ENCODE data around the gene MAGEL2.
"Not testable (repeated sequence)": the region's sequence is repeated elsewhere in the genome, so short reads cannot be mapped to it uniquely, and the experiment has no call there.

MAGEL2 gene

DNA sequence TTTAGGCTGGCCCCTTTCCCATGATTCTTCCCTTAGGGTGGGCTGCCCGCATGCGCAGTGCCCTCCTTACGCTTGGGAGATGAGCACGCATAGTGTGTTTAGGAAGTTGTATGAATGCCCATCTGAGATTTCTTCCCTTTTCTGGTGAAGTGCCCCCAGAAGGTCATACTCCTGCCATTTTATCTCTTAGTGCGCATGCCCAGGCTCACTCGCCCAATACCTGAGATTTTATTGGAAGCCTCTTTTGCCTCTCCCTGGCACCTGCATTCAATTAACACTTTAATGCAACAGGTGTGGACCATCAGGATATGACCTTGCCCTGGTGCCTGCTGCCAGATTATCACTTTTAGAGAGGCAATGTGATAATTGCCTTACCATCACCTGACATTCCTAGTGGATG lies 45.5 kb downstream of the MAGEL2 start:
- DNase-seq: no peak

DNA sequence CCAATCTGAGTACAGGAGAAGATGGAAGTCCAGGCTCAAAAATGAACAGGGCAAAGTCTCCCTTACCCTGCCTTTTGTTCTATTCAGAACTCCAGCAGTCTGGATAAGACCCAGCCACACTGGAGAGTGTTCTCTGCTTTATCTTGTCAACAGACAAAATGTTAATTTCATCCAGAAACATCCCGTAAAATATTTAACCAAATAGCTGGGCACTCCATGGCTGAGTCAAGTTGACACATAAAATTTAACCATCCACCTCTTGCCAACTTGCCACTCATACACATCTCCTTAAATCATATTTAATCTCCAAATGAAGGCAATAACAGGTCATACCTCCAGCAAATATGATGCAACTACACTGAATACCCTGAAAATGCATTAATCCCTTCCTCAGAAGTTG lies 48.6 kb downstream of the MAGEL2 start:
- DNase-seq: no peak

DNA sequence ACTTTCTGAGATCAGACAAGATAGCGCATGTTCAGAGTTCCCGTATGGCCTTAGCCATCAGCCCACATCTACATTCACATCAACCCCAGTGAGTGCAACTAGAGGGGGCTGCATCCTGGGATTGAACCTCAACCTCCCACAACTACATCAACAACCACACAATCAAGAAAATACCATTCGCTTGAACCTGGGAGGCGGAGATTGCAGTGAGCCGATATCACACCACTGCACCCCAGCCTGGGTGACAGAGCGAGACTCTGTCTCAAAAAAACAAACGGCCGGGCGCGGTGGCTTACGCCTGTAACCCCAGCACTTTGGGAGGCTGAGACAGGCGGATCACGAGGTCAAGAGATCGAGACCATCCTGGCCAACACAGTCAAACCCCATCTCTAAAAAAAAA lies 50.4 kb downstream of the MAGEL2 start:
- DNase-seq: not testable (repeated sequence)

DNA sequence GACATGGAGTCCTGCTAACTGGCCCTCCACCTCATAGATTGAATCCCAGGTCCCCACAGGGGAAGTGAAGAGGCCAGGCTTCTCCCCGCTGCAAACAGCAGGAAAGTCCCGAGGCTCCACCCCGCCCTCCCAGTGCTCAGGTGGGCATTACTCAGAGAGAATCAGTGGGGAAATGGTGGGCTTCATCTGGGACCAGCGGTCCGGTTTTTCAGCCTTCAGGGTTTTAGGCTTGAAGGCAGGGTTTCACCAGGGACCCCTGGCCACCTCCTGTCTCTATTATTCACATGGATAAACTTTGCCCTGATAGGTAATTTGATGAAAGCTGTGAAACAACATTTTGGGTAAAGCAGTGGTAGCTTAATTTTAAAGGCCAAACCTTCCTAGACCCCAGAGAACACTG lies 50.9 kb downstream of the MAGEL2 start:
- no peak for DNase-seq

DNA sequence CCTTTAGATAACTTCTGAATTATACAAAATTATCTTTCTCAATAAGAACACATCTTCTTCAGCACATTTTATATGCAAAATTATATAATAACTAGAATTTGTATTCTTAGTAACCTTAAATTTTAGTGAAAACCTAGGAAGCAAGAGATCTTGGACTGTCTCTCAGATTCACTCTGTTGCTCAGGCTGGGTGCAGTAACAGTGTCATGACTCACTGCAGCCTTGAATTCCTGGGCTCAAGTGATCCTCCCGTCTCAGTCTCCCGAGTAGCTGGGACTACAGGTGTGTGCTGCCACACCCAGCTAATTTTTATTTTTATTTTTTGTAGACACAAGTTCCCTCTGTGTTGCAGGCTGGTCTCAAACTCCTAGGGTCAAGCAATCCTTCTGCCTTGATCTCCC lies 52.3 kb downstream of the MAGEL2 start:
- no peak for DNase-seq

DNA sequence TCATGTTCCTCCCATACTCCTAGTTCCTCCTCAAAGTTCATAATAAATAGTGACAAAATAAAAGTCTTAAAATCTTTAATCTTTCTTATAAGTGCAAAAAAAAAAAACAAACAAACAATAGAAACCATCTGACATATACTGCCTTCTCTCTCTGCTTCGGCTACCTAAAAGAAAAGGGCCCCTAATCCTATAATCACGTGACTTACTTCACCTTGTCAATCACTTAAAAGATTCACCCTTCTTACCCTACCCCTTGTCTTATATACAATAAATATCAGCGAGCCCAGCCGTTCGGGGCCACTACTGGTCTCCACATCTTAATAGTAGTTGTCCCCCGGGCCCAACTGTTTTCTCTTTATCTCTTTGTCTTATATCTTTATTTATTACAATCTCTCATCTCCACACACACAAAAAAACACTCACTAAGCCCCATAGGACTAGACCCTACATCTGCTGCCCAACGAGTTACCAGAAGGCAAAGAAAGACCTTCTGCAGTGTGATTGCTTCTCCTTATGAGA lies 53.4 kb downstream of the MAGEL2 start:
- no peak for DNase-seq

Data from NCI-H526 (cell line).